Stomach (tissue), 9 donors: ENCODE data around the gene MGAT2. TPM values are rescaled to one million over a fixed set of nuclear protein-coding genes. Genes with fewer than 3 reads are reported as not detected.
"Not testable (repeated sequence)": the region's sequence is repeated elsewhere in the genome, so short reads cannot be mapped to it uniquely, and the experiment has no call there.

ENCODE experiments used
- DNase-seq, 2 donors: peaks; one replicate each; pipeline versions ENCODE4 v3.0.0 to v3.0.0-alpha.2; 2013 to 2019
- H3K27ac ChIP-seq, 5 donors: fragments of 200-600 bp in 4 of 5; sonication (generic) in 4 of 5; one replicate each; pipeline ENCODE4 v1.5.1; 2013 to 2019; ENCODE audit warnings: mild to moderate bottlenecking in 1 of 5, moderate library complexity in 1 of 5
- H3K27me3 ChIP-seq, 3 donors: fragments of 200-600 bp; sonication (generic); one replicate each; pipeline ENCODE4 v1.5.1; 2017 to 2019; ENCODE audit warnings: mixed run types in 1 of 3
- H3K36me3 ChIP-seq, 4 donors: fragments of 200-600 bp; sonication (generic); 1 replicate in 3 of 4; 2 replicates in 1 of 4; pipeline ENCODE4 v1.5.1; 2016 to 2019
- H3K4me1 ChIP-seq, 4 donors: fragments of 200-600 bp; sonication (generic); one replicate each; pipeline ENCODE4 v1.5.1; 2016 to 2019
- H3K4me3 ChIP-seq, 4 donors: fragments of 200-600 bp; sonication (generic) in 3 of 4; one replicate each; pipeline ENCODE4 v1.5.1; 2016 to 2019; ENCODE audit warnings: mild to moderate bottlenecking in 1 of 4
- H3K9me3 ChIP-seq, 4 donors: fragments of 200-600 bp; sonication (generic); one replicate each; pipeline ENCODE4 v1.5.1; 2016 to 2019
- EP300 ChIP-seq: sonication (generic); formaldehyde crosslinking; IDR thresholded peaks from one replicate; pipeline ENCODE4 v1.6.1; 2017; ENCODE audit warnings: antibody characterized with exemption
- POLR2A ChIP-seq, 4 donors: fragments of 450-650 bp; IDR thresholded peaks; one replicate each; pipeline ENCODE4 v1.6.1; 2016; ENCODE audit warnings: antibody characterized with exemption in 4 of 4, control low read depth in 2 of 4, mild to moderate bottlenecking in 1 of 4, moderate library complexity in 1 of 4
- POLR2AphosphoS5 ChIP-seq, 3 donors: sonication (generic); formaldehyde crosslinking; IDR thresholded peaks; one replicate each; pipeline ENCODE4 v1.6.1; 2016; ENCODE audit warnings: antibody characterized with exemption in 3 of 3
- whole genome bisulfite sequencing, 5 donors: extraction: QIAGEN DNeasy Blood & Tissue Kit in 3 of 5; methylation state at CpG; one replicate each; pipeline versions ENCODE4 v1.1.5 to v1.1.7; 2013 to 2018; 5-methylcytosine and 5-hydroxymethylcytosine counted together
- intact Hi-C: fragments of 100-400 bp; cut with DNase I; formaldehyde crosslinking; loops from one replicate; pipeline ENCODE4 v1.15.1; 2023; ENCODE audit warnings: low total_unique reads
- polyA plus RNA-seq, 3 donors: library from polyadenylated mRNA; stranded (reverse); fragments of 200-250 nt; gene quantifications; one replicate each; pipeline ENCODE4 v1.2.3, GENCODE V29; 2013
- small RNA-seq, 4 donors: library from RNA; depleted of rRNA; stranded (forward); fragments of <200 nt; gene quantifications; one replicate each; pipeline ENCODE3, GENCODE V24; 2016
- total RNA-seq, 5 donors: library from RNA; depleted of rRNA; stranded (reverse); fragments of >200 nt; gene quantifications; one replicate each; pipeline versions ENCODE4 v1.1.0 to v1.2.3, GENCODE V29; 2014 to 2016
- TF ChIP-seq, protein P1 (sequence below), 7 experiments: fragments of 450-650 bp in 4 of 7; fragments of 200-600 bp in 3 of 7; sonication (generic) in 3 of 7; IDR thresholded peaks; one replicate each; pipeline ENCODE4 v1.5.1; 2016 to 2019; ENCODE audit warnings: antibody characterized with exemption in 7 of 7, control low read depth in 2 of 7, mild to moderate bottlenecking in 1 of 7
- donor health status: healthy with polysubstance abuse.
- donor health status: Bipolar disorder and iron deficiency.
- donor health status: healthy.

MGAT2 gene
- total and polyA plus RNA-seq, 8 donors, result 0.58 to 58.2 (median 13.2) TPM

DNA sequence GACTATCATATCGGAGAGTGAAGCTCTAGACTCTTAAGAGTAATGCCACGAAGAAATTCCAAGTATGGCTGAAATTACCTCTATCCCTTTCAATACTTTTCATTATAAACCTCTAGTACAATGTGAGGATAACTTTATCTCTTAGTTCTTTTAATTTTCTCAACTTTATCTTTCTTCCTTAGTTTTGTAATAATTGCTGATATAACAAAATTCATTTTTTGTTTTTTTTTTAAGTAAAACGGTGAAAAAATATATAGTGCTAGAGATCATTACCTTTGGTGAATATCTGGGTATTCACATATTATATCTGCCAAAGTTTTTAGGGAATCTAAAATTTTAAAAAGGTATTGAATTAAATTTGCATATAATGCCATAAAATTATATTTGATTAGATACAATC is 33.9 kb downstream of the MGAT2 start:
- H3K9me3 ChIP-seq, result no peaks in the 10 kb centered on the region
- H3K27ac ChIP-seq, result no peak overlapping the region
- H3K4me1 ChIP-seq, result no peaks in the 10 kb centered on the region
- DNase-seq, result no peak
- H3K4me3 ChIP-seq, result no peak overlapping the region
- intact Hi-C loops, result no loop called here
- WGBS, 5 donors, result 94 to 98% (median 96%) methylated on average over 3 of the region's 3 CpGs
- H3K36me3 ChIP-seq, result no peaks in the 10 kb centered on the region
- no peaks in the 10 kb centered on the region for H3K27me3 ChIP-seq
- TF ChIP-seq POLR2AphosphoS5 (IDR thresholded peaks at IDR 0.05), result no peak
- no peak for TF ChIP-seq POLR2A (IDR thresholded peaks at IDR 0.05)
- no peak for TF ChIP-seq EP300
- TF ChIP-seq, protein P1, sequence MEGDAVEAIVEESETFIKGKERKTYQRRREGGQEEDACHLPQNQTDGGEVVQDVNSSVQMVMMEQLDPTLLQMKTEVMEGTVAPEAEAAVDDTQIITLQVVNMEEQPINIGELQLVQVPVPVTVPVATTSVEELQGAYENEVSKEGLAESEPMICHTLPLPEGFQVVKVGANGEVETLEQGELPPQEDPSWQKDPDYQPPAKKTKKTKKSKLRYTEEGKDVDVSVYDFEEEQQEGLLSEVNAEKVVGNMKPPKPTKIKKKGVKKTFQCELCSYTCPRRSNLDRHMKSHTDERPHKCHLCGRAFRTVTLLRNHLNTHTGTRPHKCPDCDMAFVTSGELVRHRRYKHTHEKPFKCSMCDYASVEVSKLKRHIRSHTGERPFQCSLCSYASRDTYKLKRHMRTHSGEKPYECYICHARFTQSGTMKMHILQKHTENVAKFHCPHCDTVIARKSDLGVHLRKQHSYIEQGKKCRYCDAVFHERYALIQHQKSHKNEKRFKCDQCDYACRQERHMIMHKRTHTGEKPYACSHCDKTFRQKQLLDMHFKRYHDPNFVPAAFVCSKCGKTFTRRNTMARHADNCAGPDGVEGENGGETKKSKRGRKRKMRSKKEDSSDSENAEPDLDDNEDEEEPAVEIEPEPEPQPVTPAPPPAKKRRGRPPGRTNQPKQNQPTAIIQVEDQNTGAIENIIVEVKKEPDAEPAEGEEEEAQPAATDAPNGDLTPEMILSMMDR (IDR thresholded peaks at IDR 0.05), result no peak

DNA sequence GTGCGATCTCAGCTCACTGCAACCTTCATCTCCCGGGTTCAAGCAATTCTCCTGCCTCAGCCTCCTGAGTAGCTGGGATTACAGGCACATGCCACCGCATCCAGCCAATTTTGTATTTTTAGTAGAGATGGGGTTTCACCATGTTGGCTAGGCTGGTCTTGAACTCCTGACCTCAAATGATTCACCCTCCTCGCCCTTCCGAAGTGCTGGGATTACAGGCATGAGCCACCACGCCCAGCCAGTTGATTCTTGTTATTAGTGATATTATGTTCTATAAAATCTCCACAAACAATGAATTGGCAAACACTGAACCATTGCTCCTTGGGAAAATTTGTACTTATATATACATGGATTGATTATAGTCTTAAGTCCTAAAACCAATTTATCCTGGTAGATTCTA is 36.9 kb downstream of the MGAT2 start:
- H3K4me3 ChIP-seq, intact Hi-C loops, H3K36me3 ChIP-seq, H3K9me3 ChIP-seq, DNase-seq, H3K4me1 ChIP-seq, H3K27me3 ChIP-seq, H3K27ac ChIP-seq: not testable (repeated sequence)
- WGBS, 5 donors, result 84 to 96% (median 89%) methylated on average over 6 of the region's 6 CpGs

DNA sequence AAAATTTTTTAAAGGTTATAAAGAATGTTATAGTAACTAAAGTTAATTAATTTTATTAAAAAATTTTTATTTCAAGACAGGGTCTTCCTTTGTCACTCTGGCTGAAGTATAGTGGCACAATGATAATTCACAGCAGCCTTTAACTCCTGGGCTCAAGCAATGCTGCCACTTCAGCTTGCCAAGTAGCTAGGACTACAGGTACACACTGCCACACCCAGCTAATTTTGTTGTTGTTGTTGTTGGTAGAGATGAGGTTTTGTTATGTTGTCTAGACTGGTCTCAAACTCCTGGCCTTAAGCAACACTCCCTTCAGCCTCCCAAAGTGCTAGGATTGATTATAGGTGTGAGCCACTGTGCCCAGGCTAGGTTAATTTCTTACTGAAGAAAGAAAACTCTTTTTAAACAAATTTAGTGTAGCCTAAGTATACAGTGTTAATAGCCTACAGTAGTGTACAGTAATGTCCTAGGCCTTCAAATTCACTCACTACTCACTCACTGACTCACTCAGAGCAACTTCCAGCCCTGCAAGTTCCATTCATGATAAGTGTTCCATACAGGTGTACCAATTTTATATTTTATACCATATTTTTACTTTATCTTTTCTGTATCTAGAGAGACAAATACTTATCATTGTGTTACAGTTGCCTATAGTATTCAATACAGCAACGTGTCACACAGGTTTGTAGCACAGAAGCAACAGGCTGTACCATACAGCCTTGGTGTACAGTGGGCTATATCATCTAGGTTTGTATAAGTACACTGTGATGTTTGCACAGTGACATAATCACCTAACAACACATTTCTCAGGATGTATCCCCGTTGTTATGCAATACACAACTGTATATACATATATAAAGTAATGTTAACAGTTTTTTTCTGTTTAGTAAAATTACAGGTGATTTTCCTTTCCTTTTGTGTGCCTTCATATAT is 39.2 kb downstream of the MGAT2 start:
- no peak overlapping the region for H3K27ac ChIP-seq
- H3K4me1 ChIP-seq, result no peaks in the 10 kb centered on the region
- DNase-seq, result peak in 1 of 2 donors; percentile 72
- H3K36me3 ChIP-seq, result no peaks in the 10 kb centered on the region
- H3K9me3 ChIP-seq, result no peaks in the 10 kb centered on the region
- TF ChIP-seq POLR2AphosphoS5 (IDR thresholded peaks at IDR 0.05) (no peak), EP300 (no peak), POLR2A (IDR thresholded peaks at IDR 0.05) (no peak)
- TF ChIP-seq, protein P1 (IDR thresholded peaks at IDR 0.05), result no peak
- WGBS, 5 donors, result 32 to 63% (median 48%) methylated on average over 2 of the region's 2 CpGs
- H3K4me3 ChIP-seq, result no peak overlapping the region
- intact Hi-C loops, result no loop called here
- no peaks in the 10 kb centered on the region for H3K27me3 ChIP-seq

DNA sequence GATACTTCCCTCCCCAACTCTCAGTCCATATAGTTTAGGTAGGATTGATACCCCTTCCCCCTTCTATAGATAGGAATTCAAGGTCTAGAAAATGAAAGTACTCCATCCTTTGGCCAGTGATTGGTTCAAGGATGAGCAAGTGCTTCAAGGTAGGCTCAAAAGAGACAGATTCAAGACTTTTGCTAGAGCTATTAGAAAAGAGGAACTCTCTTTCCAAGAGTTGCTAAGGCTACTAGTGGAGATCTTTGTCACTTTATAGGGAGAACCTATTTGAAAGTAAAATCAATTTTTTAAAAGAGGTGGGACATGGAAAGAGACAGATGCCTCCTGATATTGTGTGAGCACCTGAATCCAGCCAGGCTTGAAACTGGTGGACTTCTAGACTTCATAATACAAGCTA is 49.9 kb downstream of the MGAT2 start:
- Histone ChIP-seq H3K9me3 (no peaks in the 10 kb centered on the region), H3K27me3 (no peaks in the 10 kb centered on the region), H3K36me3 (peaks cover 0 to 4% (median 0%) of the 10 kb centered on the region in 4 donors), H3K4me3 (no peak overlapping the region), H3K27ac (no peak overlapping the region), H3K4me1 (no peaks in the 10 kb centered on the region)
- no peak for TF ChIP-seq POLR2AphosphoS5 (IDR thresholded peaks at IDR 0.05)
- TF ChIP-seq EP300, result no peak
- no peak for TF ChIP-seq POLR2A (IDR thresholded peaks at IDR 0.05)
- TF ChIP-seq, protein P1 (IDR thresholded peaks at IDR 0.05), result no peak
- DNase-seq, result no peak
- intact Hi-C loops, result no loop called here

Small RNAs within 50 kb of the gene (small RNA-seq; reads per million reads assigned to genes)
- gene AL139099.3 (0 reads per million in 4 donors), gene AL139099.4 (0 reads per million in 4 donors), gene RF00019 (0 reads per million in 4 donors)

Other genes with a start within 250 kb of the MGAT2 start
- 1,000 to 10,000 TPM in 4 of 5 donors, 100 to 1,000 TPM in 1; 422 to 7,374 (median 3,087) TPM for gene RPS29, start 34.4 kb upstream of the MGAT2 start, total RNA-seq
- gene RPS29, start 34.4 kb upstream of the MGAT2 start, polyA plus RNA-seq, result 1,000 to 10,000 TPM; 3,066 to 5,618 (median 3,985) TPM
- 10 to 100 TPM in 2 of 5 donors, 1 to 10 TPM in 2, under 1 TPM in 1; 0.45 to 14.7 (median 7.6) TPM for gene LRR1, start 21.9 kb upstream of the MGAT2 start, total RNA-seq
- 1 to 10 TPM; 6.9 to 9.5 (median 7.8) TPM for gene LRR1, start 21.9 kb upstream of the MGAT2 start, polyA plus RNA-seq
- gene RPL36AL, start 173 bp upstream of the MGAT2 start, total RNA-seq, result 100 to 1,000 TPM in 4 of 5 donors, 10 to 100 TPM in 1; 72.4 to 205 (median 186) TPM
- 100 to 1,000 TPM; 513 to 989 (median 610) TPM for gene RPL36AL, start 173 bp upstream of the MGAT2 start, polyA plus RNA-seq
- gene DNAAF2, start 14.4 kb downstream of the MGAT2 start, total RNA-seq, result 10 to 100 TPM in 1 of 5 donors, 1 to 10 TPM in 4; 6.4 to 43.2 (median 9.2) TPM
- 1 to 10 TPM; 3.9 to 7.3 (median 5.7) TPM for gene DNAAF2, start 14.4 kb downstream of the MGAT2 start, polyA plus RNA-seq
- gene POLE2, start 67.4 kb downstream of the MGAT2 start, total RNA-seq, result 10 to 100 TPM in 1 of 5 donors, 1 to 10 TPM in 3, not detected in 1; 1.8 to 17.1 (median 6.4) TPM
- 1 to 10 TPM; 2.3 to 6.1 (median 3.9) TPM for gene POLE2, start 67.4 kb downstream of the MGAT2 start, polyA plus RNA-seq
- gene KLHDC1, start 72.3 kb downstream of the MGAT2 start, total RNA-seq, result 10 to 100 TPM in 1 of 5 donors, 1 to 10 TPM in 3, under 1 TPM in 1; 0.58 to 20.2 (median 1.3) TPM
- 1 to 10 TPM in 2 of 3 donors, under 1 TPM in 1; 1.00 to 3.4 (median 3.0) TPM for gene KLHDC1, start 72.3 kb downstream of the MGAT2 start, polyA plus RNA-seq
- gene KLHDC2, start 147.4 kb downstream of the MGAT2 start, total RNA-seq, result 100 to 1,000 TPM in 3 of 5 donors, 10 to 100 TPM in 2; 55.4 to 258 (median 137) TPM
- 10 to 100 TPM; 43.6 to 61.7 (median 45.4) TPM for gene KLHDC2, start 147.4 kb downstream of the MGAT2 start, polyA plus RNA-seq
- 100 to 1,000 TPM in 4 of 5 donors, 10 to 100 TPM in 1; 35.7 to 478 (median 107) TPM for gene NEMF, start 232.0 kb downstream of the MGAT2 start, total RNA-seq
- gene NEMF, start 232.0 kb downstream of the MGAT2 start, polyA plus RNA-seq, result 10 to 100 TPM; 14.8 to 30.2 (median 22.9) TPM